Measurements from ENCODE around the gene VAT1. TPM values are rescaled to one million over a fixed set of nuclear protein-coding genes. Genes with fewer than 3 reads are reported as not detected.
"Not testable (repeated sequence)": the region's sequence is repeated elsewhere in the genome, so short reads cannot be mapped to it uniquely, and the experiment has no call there.

VAT1 gene
- total RNA-seq, 2 experiments from 2014 or later: 20.8 to 23.0 TPM

- Mint-ChIP-seq H3K36me3 (peaks cover 2% of the 10 kb centered on the region), H3K4me1 (peaks cover 23% of the 10 kb centered on the region), H3K4me3 (no peak overlapping the region), H3K27me3 (no peaks in the 10 kb centered on the region), H3K9me3 (no peaks in the 10 kb centered on the region), H3K27ac (no peak overlapping the region)
- DNase-seq: no peak
Measured at GRCh38 chr17:43018932-43019331, 3.3 kb downstream of the VAT1 start.

GRCh38 chr17:43018008-43018853 is 4.0 kb downstream of the VAT1 start:
- peaks cover 2% of the 10 kb centered on the region for H3K36me3 Mint-ChIP-seq
- peak; percentile 30 for DNase-seq
- H3K4me1 Mint-ChIP-seq: peaks cover 23% of the 10 kb centered on the region
- no peak overlapping the region for H3K27ac Mint-ChIP-seq
- H3K9me3 Mint-ChIP-seq: no peaks in the 10 kb centered on the region
- H3K4me3 Mint-ChIP-seq: no peak overlapping the region
- no peaks in the 10 kb centered on the region for H3K27me3 Mint-ChIP-seq

GRCh38 chr17:43016216-43016615 is 6.0 kb downstream of the VAT1 start:
- H3K36me3 Mint-ChIP-seq: peaks cover 2% of the 10 kb centered on the region
- no peak for DNase-seq
- H3K9me3 Mint-ChIP-seq: no peaks in the 10 kb centered on the region
- H3K27me3 Mint-ChIP-seq: no peaks in the 10 kb centered on the region
- H3K27ac Mint-ChIP-seq: no peak overlapping the region
- peaks cover 20% of the 10 kb centered on the region for H3K4me1 Mint-ChIP-seq
- H3K4me3 Mint-ChIP-seq: no peak overlapping the region

- Mint-ChIP-seq H3K27me3 (no peaks in the 10 kb centered on the region), H3K4me3 (no peak overlapping the region), H3K9me3 (no peaks in the 10 kb centered on the region), H3K36me3 (peaks cover 2% of the 10 kb centered on the region), H3K4me1 (peaks cover 17% of the 10 kb centered on the region), H3K27ac (no peak overlapping the region)
- no peak for DNase-seq
Measured at GRCh38 chr17:43015579-43015978, 6.6 kb downstream of the VAT1 start.

- H3K27me3 Mint-ChIP-seq: no peaks in the 10 kb centered on the region
Measured at GRCh38 chr17:43014649-43015542, 7.3 kb downstream of the VAT1 start.

GRCh38 chr17:43014020-43014648 is 8.1 kb downstream of the VAT1 start:
- no peak for DNase-seq
- H3K27ac Mint-ChIP-seq: no peak overlapping the region
- no peaks in the 10 kb centered on the region for H3K9me3 Mint-ChIP-seq
- no peak overlapping the region for H3K4me3 Mint-ChIP-seq
- no peaks in the 10 kb centered on the region for H3K27me3 Mint-ChIP-seq
- H3K4me1 Mint-ChIP-seq: peaks cover 7% of the 10 kb centered on the region
- H3K36me3 Mint-ChIP-seq: peaks cover 2% of the 10 kb centered on the region

More at GRCh38 chr17:43014649-43015542, 7.3 kb downstream of the VAT1 start:
- Mint-ChIP-seq H3K27ac (no peak overlapping the region), H3K9me3 (no peaks in the 10 kb centered on the region), H3K36me3 (peaks cover 2% of the 10 kb centered on the region), H3K4me3 (no peak overlapping the region), H3K4me1 (peaks cover 14% of the 10 kb centered on the region)
- DNase-seq: no peak

GRCh38 chr17:43013296-43013695 is 8.9 kb downstream of the VAT1 start:
- peaks cover 4% of the 10 kb centered on the region for H3K4me1 Mint-ChIP-seq
- no peak overlapping the region for H3K27ac Mint-ChIP-seq
- H3K36me3 Mint-ChIP-seq: peaks cover 2% of the 10 kb centered on the region
- no peak for DNase-seq
- no peak overlapping the region for H3K4me3 Mint-ChIP-seq
- no peaks in the 10 kb centered on the region for H3K9me3 Mint-ChIP-seq
- no peaks in the 10 kb centered on the region for H3K27me3 Mint-ChIP-seq

- no peak overlapping the region for H3K27ac Mint-ChIP-seq
- peaks cover 2% of the 10 kb centered on the region for H3K36me3 Mint-ChIP-seq
- no peaks in the 10 kb centered on the region for H3K27me3 Mint-ChIP-seq
Measured at GRCh38 chr17:43011728-43012472, 10.3 kb downstream of the VAT1 start.

GRCh38 chr17:43010667-43011308 is 11.4 kb downstream of the VAT1 start:
- H3K36me3 Mint-ChIP-seq: peaks cover 7% of the 10 kb centered on the region
- H3K9me3 Mint-ChIP-seq: no peaks in the 10 kb centered on the region
- peaks cover 7% of the 10 kb centered on the region for H3K4me1 Mint-ChIP-seq
- DNase-seq: no peak
- no peak overlapping the region for H3K4me3 Mint-ChIP-seq
- H3K27ac Mint-ChIP-seq: peak overlapping the region; percentile 23
- no peaks in the 10 kb centered on the region for H3K27me3 Mint-ChIP-seq

More at GRCh38 chr17:43011728-43012472, 10.3 kb downstream of the VAT1 start:
- H3K9me3 Mint-ChIP-seq: no peaks in the 10 kb centered on the region
- DNase-seq: no peak
- H3K4me1 Mint-ChIP-seq: peaks cover 4% of the 10 kb centered on the region
- no peak overlapping the region for H3K4me3 Mint-ChIP-seq

- Mint-ChIP-seq H3K4me3 (peak within 1 kb of the TSS; percentile 100), H3K27ac (peak within 1 kb of the TSS; percentile 100), H3K9me3 (no peaks in the 10 kb centered on the region), H3K27me3 (no peaks in the 10 kb centered on the region), H3K36me3 (peaks cover 18% of the 10 kb centered on the region), H3K4me1 (peaks cover 14% of the 10 kb centered on the region)
- peak; percentile 89 for DNase-seq
Measured at GRCh38 chr17:43006639-43007551, 15.3 kb downstream of the VAT1 start, which contains the start of gene IFI35. IFI35 (plus strand) TSS chr17:43006784; CDS start chr17:43006948, 164 bp downstream.

GRCh38 chr17:43003542-43004172 is 18.5 kb downstream of the VAT1 start:
- Mint-ChIP-seq H3K27ac (peak overlapping the region; percentile 78), H3K4me1 (peaks cover 28% of the 10 kb centered on the region), H3K36me3 (peaks cover 47% of the 10 kb centered on the region), H3K27me3 (no peaks in the 10 kb centered on the region), H3K9me3 (no peaks in the 10 kb centered on the region), H3K4me3 (no peak overlapping the region)
- DNase-seq: no peak

- not testable (repeated sequence) for DNase-seq, H3K27me3 Mint-ChIP-seq, H3K9me3 Mint-ChIP-seq
- peaks cover 44% of the 10 kb centered on the region for H3K36me3 Mint-ChIP-seq
- peaks cover 36% of the 10 kb centered on the region for H3K4me1 Mint-ChIP-seq
- peak overlapping the region; percentile 78 for H3K27ac Mint-ChIP-seq
- H3K4me3 Mint-ChIP-seq: peak overlapping the region; percentile 65
Measured at GRCh38 chr17:43000894-43001293, 21.3 kb downstream of the VAT1 start.
